Measurements from ENCODE around the gene CD300H. TPM values are rescaled to one million over a fixed set of nuclear protein-coding genes. Genes with fewer than 3 reads are reported as not detected.

Gene CD300H
- total RNA-seq, 1 experiment from 2014 or later, result not detected

DNA sequence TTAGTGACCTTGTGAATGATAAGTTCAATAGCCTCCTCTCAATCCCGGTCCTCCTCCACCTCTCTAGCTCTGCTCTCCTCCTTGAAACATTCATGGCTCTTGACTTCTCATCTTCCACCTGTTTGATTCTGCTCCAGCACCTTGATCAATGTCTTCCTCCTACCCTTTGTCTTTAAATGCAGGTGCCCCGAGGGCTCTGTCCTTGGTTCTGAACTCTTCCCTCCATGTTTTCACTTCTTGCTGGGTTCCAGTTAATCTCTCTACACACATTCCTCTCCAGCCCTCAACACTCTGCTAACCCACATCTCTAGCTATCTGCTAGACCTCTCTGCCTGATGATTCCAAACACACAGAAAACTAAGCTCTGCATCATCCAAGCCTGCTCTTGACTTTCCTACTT is 42.8 kb upstream of the CD300H start:
- Histone ChIP-seq H4K20me1 (ENCODE audit: low read length) (no peaks in the 10 kb centered on the region), H3K4me3 (ENCODE audit: low read length) (no peak overlapping the region), H3K4me1 (ENCODE audit: insufficient read depth, low read length) (peaks cover 7% of the 10 kb centered on the region), H3F3A (ENCODE audit: low read length, unreplicated experiment) (no peaks in the 10 kb centered on the region), H3K9me2 (replicated peaks; ENCODE audit: low read length) (no peaks in the 10 kb centered on the region), H2AFZ (ENCODE audit: low read length) (no peak overlapping the region), H3K27ac (ENCODE audit: low read length) (no peak overlapping the region), H3K9me3 (ENCODE audit: low read length) (no peaks in the 10 kb centered on the region), H3K27me3 (ENCODE audit: low read length) (peaks cover 52% of the 10 kb centered on the region), H3K9ac (ENCODE audit: low read length) (no peak overlapping the region), H3K4me2 (ENCODE audit: low read length) (no peak overlapping the region), H3K79me2 (ENCODE audit: low read length) (no peaks in the 10 kb centered on the region), H3K36me3 (ENCODE audit: low read depth, low read length) (no peaks in the 10 kb centered on the region)
- intact Hi-C loops (cut with micrococcal nuclease), result no loop called here
- peak; percentile 16 for DNase-seq
- BruUV-seq (replicated peaks), result no TSS peak
- TF ChIP-seq EZH2 (IDR thresholded peaks at IDR 0.05; ENCODE audit: low read length, unreplicated experiment) (no peak), EZH2phosphoT487 (IDR thresholded peaks at IDR 0.05; ENCODE audit: borderline replicate concordance, low read length) (no peak)
- TF ChIP-seq, protein P1, sequence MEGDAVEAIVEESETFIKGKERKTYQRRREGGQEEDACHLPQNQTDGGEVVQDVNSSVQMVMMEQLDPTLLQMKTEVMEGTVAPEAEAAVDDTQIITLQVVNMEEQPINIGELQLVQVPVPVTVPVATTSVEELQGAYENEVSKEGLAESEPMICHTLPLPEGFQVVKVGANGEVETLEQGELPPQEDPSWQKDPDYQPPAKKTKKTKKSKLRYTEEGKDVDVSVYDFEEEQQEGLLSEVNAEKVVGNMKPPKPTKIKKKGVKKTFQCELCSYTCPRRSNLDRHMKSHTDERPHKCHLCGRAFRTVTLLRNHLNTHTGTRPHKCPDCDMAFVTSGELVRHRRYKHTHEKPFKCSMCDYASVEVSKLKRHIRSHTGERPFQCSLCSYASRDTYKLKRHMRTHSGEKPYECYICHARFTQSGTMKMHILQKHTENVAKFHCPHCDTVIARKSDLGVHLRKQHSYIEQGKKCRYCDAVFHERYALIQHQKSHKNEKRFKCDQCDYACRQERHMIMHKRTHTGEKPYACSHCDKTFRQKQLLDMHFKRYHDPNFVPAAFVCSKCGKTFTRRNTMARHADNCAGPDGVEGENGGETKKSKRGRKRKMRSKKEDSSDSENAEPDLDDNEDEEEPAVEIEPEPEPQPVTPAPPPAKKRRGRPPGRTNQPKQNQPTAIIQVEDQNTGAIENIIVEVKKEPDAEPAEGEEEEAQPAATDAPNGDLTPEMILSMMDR (conservative IDR thresholded peaks at IDR 0.05; ENCODE audit: low read depth, low read length), result no peak
- no peak for ATAC-seq
- CTCF ChIA-PET, result no interaction called here
- POLR2A ChIA-PET (ENCODE audit: unreplicated experiment), result no interaction called here

DNA sequence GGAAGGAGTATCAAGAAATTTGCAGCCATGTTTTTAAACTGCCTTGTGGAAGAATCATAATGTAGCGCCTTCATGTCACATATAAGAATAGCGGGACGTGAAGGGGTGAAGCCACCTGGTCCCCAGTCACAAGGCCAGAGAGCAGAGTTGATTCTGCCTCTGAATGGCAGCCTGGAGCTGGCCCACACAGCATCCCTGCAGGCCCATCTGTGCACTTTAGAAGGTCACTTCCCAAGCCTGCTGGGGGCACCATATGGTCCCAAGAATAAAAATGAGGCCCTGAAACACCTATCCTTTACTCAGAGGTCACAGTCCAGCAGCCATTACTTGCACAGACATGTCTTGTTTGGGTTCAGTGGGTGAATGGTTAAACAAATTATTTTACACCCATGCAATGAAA is 41.2 kb upstream of the CD300H start:
- POLR2A ChIA-PET (ENCODE audit: unreplicated experiment), result no interaction called here
- Histone ChIP-seq H3F3A (ENCODE audit: low read length, unreplicated experiment) (no peaks in the 10 kb centered on the region), H3K36me3 (ENCODE audit: low read depth, low read length) (no peaks in the 10 kb centered on the region), H3K27me3 (ENCODE audit: low read length) (peaks cover 50% of the 10 kb centered on the region), H3K27ac (ENCODE audit: low read length) (no peak overlapping the region), H3K79me2 (ENCODE audit: low read length) (no peaks in the 10 kb centered on the region), H2AFZ (ENCODE audit: low read length) (no peak overlapping the region), H3K9me2 (replicated peaks; ENCODE audit: low read length) (no peaks in the 10 kb centered on the region), H3K9me3 (ENCODE audit: low read length) (no peaks in the 10 kb centered on the region), H3K4me2 (ENCODE audit: low read length) (no peak overlapping the region), H3K4me3 (ENCODE audit: low read length) (no peak overlapping the region), H3K4me1 (ENCODE audit: insufficient read depth, low read length) (peaks cover 8% of the 10 kb centered on the region), H3K9ac (ENCODE audit: low read length) (no peak overlapping the region), H4K20me1 (ENCODE audit: low read length) (no peaks in the 10 kb centered on the region)
- intact Hi-C loops (cut with micrococcal nuclease), result no loop called here
- CTCF ChIA-PET, result no interaction called here
- DNase-seq (no peak), ATAC-seq (no peak)
- no peak for TF ChIP-seq EZH2 (IDR thresholded peaks at IDR 0.05; ENCODE audit: low read length, unreplicated experiment)
- TF ChIP-seq, protein P1 (conservative IDR thresholded peaks at IDR 0.05; ENCODE audit: low read depth, low read length), result no peak
- no peak for TF ChIP-seq EZH2phosphoT487 (IDR thresholded peaks at IDR 0.05; ENCODE audit: borderline replicate concordance, low read length)
- BruUV-seq (replicated peaks), result no TSS peak

DNA sequence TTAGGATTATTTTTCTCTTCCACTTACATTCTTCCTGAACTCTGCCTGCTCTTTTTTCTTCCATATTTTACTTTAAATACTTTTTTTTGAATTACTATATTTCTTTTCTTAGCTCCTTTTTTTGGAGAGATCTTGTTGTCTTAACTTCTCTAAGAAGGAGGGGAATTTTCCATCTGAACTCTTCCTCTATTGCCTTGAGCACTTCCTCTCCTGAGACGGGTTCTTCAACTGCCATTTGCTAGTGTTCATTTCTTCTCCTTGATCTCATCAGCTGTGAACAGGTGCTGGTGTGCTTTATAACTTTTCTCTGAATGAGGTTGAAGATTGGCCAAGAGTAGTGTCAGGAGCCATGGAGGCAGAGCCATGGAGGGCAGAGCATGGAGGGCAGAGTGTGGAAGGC is 39.9 kb upstream of the CD300H start:
- no peaks in the 10 kb centered on the region for H3K79me2 ChIP-seq (ENCODE audit: low read length)
- TF ChIP-seq, protein P1 (conservative IDR thresholded peaks at IDR 0.05; ENCODE audit: low read depth, low read length), result no peak
- TF ChIP-seq EZH2phosphoT487 (IDR thresholded peaks at IDR 0.05; ENCODE audit: borderline replicate concordance, low read length) (no peak), EZH2 (IDR thresholded peaks at IDR 0.05; ENCODE audit: low read length, unreplicated experiment) (no peak)
- H3K9me3 ChIP-seq (ENCODE audit: low read length), result no peaks in the 10 kb centered on the region
- H3K4me3 ChIP-seq (ENCODE audit: low read length), result no peak overlapping the region
- peaks cover 55% of the 10 kb centered on the region for H3K27me3 ChIP-seq (ENCODE audit: low read length)
- no peaks in the 10 kb centered on the region for H3K36me3 ChIP-seq (ENCODE audit: low read depth, low read length)
- intact Hi-C loops (cut with micrococcal nuclease), result no loop called here
- H4K20me1 ChIP-seq (ENCODE audit: low read length), result no peaks in the 10 kb centered on the region
- no peaks in the 10 kb centered on the region for H3F3A ChIP-seq (ENCODE audit: low read length, unreplicated experiment)
- CTCF ChIA-PET, result interaction anchor here (0.6 kb wide), 1 partner anchor 41 kb away, joined by 4 read pairs; no protein-coding TSS in a partner anchor
- ATAC-seq, result no peak
- peaks cover 8% of the 10 kb centered on the region for H3K4me1 ChIP-seq (ENCODE audit: insufficient read depth, low read length)
- no peak overlapping the region for H2AFZ ChIP-seq (ENCODE audit: low read length)
- H3K27ac ChIP-seq (ENCODE audit: low read length), result no peak overlapping the region
- POLR2A ChIA-PET (ENCODE audit: unreplicated experiment), result no interaction called here
- BruUV-seq (replicated peaks), result no TSS peak
- H3K9me2 ChIP-seq (replicated peaks; ENCODE audit: low read length), result no peaks in the 10 kb centered on the region
- no peak overlapping the region for H3K9ac ChIP-seq (ENCODE audit: low read length)
- H3K4me2 ChIP-seq (ENCODE audit: low read length), result no peak overlapping the region
- no peak for DNase-seq

Measured in PC-3 (cell line).